SJSA1 (cell line): ENCODE results near the gene SLC22A12. TPM values are rescaled to one million over a fixed set of nuclear protein-coding genes. Genes with fewer than 3 reads are reported as not detected.

Source experiments
- DNase-seq, 2 experiments: peaks; one replicate each; pipeline ENCODE4 v3.0.0-alpha.2; 2015 to 2020; ENCODE audit warnings: low spot score in 2 of 2, low read depth in 1 of 2
- H3K27ac ChIP-seq: fragments of 250-450 bp; sonication (Bioruptor Pico); 2 replicates; pipeline ENCODE4 v1.5.1; 2020; ENCODE audit warnings: mild to moderate bottlenecking, moderate library complexity
- H3K27me3 ChIP-seq: fragments of 250-450 bp; sonication (Bioruptor Pico); replicated peaks from 2 replicates; pipeline ENCODE4 v1.5.1; 2020; ENCODE audit warnings: mild to moderate bottlenecking, moderate library complexity
- H3K36me3 ChIP-seq: fragments of 250-450 bp; sonication (Bioruptor Pico); 2 replicates; pipeline ENCODE4 v1.5.1; 2020; ENCODE audit warnings: mild to moderate bottlenecking
- H3K4me1 ChIP-seq: fragments of 250-450 bp; sonication (Bioruptor Pico); replicated peaks from 2 replicates; pipeline ENCODE4 v1.6.1; 2021; ENCODE audit warnings: mild to moderate bottlenecking
- H3K4me3 ChIP-seq: fragments of 250-450 bp; sonication (Bioruptor Pico); 2 replicates; pipeline ENCODE4 v1.5.1; 2020; ENCODE audit warnings: mild to moderate bottlenecking
- H3K9me3 ChIP-seq: fragments of 250-450 bp; sonication (Bioruptor Pico); replicated peaks from 2 replicates; pipeline ENCODE4 v1.5.1; 2020; ENCODE audit warnings: mild to moderate bottlenecking
- total RNA-seq: library from RNA; depleted of rRNA; stranded (reverse); fragments of >200 nt; shearing (Covaris generic); gene quantifications from 2 replicates; pipeline ENCODE4 v1.2.3, GENCODE V29; 2014

Gene SLC22A12
- total RNA-seq, 1 experiment from 2014 or later: not detected

DNA sequence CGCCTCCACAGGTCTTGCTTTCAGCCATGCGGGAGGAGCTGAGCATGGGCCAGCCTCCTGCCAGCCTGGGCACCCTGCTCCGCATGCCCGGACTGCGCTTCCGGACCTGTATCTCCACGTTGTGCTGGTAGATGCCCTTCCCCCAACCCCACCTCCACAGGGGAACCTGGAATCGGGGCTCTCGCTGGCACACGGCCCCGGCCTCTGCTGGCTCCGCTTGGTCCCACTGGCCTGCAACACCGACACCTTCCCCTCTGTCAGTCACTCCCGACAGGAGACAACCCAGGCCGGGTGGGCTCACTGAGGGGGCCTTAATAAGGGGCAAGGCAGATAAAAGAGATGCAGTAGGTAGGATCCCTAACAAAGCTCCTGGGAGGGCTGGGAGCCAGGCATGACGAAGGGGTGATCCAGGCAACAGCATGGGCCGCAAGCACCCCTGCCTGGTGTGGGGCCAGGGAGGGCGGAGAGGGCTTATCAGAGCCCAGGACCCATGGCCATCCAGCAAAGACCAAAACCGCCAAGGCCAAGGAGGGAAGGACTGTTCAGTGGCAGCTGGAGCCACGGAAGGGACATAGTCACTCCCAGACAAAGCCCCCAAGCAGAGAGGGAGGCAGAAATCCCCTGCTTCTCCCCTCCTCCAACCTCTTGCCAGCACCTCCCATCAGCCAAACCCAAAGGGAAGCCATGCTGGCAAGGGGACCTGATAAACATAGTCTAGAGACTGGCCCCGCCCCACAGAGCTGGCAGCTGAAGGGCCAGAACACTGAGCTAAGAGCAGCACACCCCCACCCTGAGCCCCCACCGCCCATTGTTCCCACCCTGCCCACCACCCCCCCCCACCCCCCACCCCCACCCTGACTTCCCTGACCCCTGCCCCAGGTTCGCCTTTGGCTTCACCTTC is 8.0 kb downstream of the SLC22A12 start:
- no peaks in the 10 kb centered on the region for H3K36me3 ChIP-seq
- peaks cover 16% of the 10 kb centered on the region for H3K9me3 ChIP-seq
- peaks cover 21% of the 10 kb centered on the region for H3K27me3 ChIP-seq
- no peak overlapping the region for H3K27ac ChIP-seq
- no peak for DNase-seq
- no peak overlapping the region for H3K4me3 ChIP-seq
- H3K4me1 ChIP-seq: no peaks in the 10 kb centered on the region

DNA sequence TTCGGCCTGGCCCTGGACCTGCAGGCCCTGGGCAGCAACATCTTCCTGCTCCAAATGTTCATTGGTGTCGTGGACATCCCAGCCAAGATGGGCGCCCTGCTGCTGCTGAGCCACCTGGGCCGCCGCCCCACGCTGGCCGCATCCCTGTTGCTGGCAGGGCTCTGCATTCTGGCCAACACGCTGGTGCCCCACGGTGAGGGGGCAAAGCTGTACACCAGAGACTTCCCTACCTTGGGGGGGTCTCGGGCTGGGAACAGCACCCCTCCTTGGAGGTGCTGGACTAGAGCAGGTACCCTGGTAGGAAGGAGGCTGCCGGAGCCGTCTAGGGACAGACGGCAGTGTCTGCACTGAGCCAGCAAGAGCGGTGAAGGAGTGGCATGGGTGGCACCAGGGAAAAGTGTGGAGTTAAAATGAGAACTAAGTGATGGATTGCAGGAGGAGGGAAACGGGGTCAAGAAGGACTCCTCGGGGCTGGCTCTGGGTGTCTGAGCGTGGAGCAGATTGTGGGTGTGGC is 8.7 kb downstream of the SLC22A12 start:
- no peak overlapping the region for H3K27ac ChIP-seq
- no peak overlapping the region for H3K4me3 ChIP-seq
- no peak for DNase-seq
- H3K4me1 ChIP-seq: no peaks in the 10 kb centered on the region
- H3K36me3 ChIP-seq: no peaks in the 10 kb centered on the region
- H3K9me3 ChIP-seq: peaks cover 12% of the 10 kb centered on the region
- H3K27me3 ChIP-seq: peaks cover 28% of the 10 kb centered on the region

- H3K27ac ChIP-seq: no peak overlapping the region
- H3K9me3 ChIP-seq: peaks cover 12% of the 10 kb centered on the region
- H3K4me1 ChIP-seq: no peaks in the 10 kb centered on the region
- peaks cover 35% of the 10 kb centered on the region for H3K27me3 ChIP-seq
- H3K36me3 ChIP-seq: no peaks in the 10 kb centered on the region
- no peak overlapping the region for H3K4me3 ChIP-seq
- DNase-seq: no peak
These were observed 9.4 kb downstream of the SLC22A12 start for GRCh38 chr11:64600281-64600992.

GRCh38 chr11:64601605-64602465 is 10.8 kb downstream of the SLC22A12 start:
- Histone ChIP-seq H3K9me3 (peaks cover 6% of the 10 kb centered on the region), H3K27me3 (peaks cover 44% of the 10 kb centered on the region), H3K27ac (no peak overlapping the region), H3K4me3 (no peak overlapping the region), H3K4me1 (no peaks in the 10 kb centered on the region), H3K36me3 (no peaks in the 10 kb centered on the region)
- DNase-seq: no peak

GRCh38 chr11:64602466-64603070 is 11.5 kb downstream of the SLC22A12 start:
- Histone ChIP-seq H3K27me3 (peaks cover 51% of the 10 kb centered on the region), H3K4me3 (no peak overlapping the region), H3K4me1 (no peaks in the 10 kb centered on the region), H3K27ac (no peak overlapping the region), H3K36me3 (no peaks in the 10 kb centered on the region), H3K9me3 (peaks cover 3% of the 10 kb centered on the region; the same call in 1 of the 2 replicates)
- no peak for DNase-seq

GRCh38 chr11:64603411-64604110 is 12.5 kb downstream of the SLC22A12 start:
- H3K27me3 ChIP-seq: peaks cover 60% of the 10 kb centered on the region
- H3K36me3 ChIP-seq: no peaks in the 10 kb centered on the region
- H3K4me1 ChIP-seq: no peaks in the 10 kb centered on the region
- H3K27ac ChIP-seq: no peak overlapping the region
- peaks cover 3% of the 10 kb centered on the region; the same call in 1 of the 2 replicates for H3K9me3 ChIP-seq
- no peak for DNase-seq
- H3K4me3 ChIP-seq: no peak overlapping the region

- H3K4me3 ChIP-seq: no peak overlapping the region
- no peaks in the 10 kb centered on the region for H3K36me3 ChIP-seq
- no peaks in the 10 kb centered on the region for H3K4me1 ChIP-seq
- no peak for DNase-seq
- no peak overlapping the region for H3K27ac ChIP-seq
- H3K9me3 ChIP-seq: peaks cover 3% of the 10 kb centered on the region; the same call in 1 of the 2 replicates
- peaks cover 66% of the 10 kb centered on the region for H3K27me3 ChIP-seq
These were observed 13.6 kb downstream of the SLC22A12 start for GRCh38 chr11:64604458-64605243.

GRCh38 chr11:64605244-64605560 is 14.2 kb downstream of the SLC22A12 start:
- Histone ChIP-seq H3K36me3 (no peaks in the 10 kb centered on the region), H3K27me3 (peaks cover 72% of the 10 kb centered on the region), H3K27ac (no peak overlapping the region), H3K4me3 (no peak overlapping the region), H3K9me3 (peaks cover 3% of the 10 kb centered on the region; the same call in 1 of the 2 replicates), H3K4me1 (no peaks in the 10 kb centered on the region)
- no peak for DNase-seq

DNA sequence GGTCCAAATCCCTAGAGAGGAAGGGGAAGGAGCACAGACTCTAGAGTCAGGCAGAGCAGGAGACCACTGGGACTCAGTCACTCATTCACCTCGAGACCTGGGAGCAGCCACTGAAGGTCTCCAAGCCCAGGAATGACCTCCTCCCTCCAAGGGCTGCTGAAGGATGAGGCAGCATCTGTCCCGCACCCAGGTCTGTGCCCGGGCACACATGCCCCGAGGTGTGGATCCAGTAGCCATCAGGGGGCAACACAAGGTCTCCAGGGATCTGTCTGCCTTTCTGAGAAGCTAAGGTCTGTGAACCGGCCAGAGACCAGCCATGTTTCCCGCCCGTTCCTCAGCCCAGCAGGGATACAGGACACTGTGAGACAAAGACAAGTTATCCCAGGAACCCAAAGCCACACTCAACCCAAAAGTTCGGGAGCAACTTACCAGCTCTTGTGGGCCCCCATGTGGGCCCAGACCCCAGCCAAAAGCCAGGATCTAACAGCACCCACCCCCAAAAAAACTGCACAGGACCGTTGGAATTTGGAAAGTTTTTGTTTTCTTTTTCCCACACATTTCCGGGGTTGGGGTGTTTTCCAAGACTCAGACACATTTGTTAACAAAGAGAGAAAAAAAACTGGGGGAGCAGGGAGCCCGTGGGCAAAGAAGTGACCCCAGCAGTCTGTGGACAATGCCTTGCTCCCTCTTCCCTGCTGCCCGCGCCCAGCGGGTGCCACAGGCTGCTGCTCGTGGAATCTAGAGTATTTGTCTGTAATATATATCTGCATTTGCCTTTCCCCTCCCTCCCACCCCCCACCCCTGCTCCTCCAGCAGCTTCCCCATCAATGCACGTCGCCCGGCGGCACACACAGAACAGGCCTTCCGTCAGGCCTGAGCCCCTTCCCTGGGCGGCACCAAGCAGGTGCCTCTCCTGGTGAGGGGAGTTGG is 14.9 kb downstream of the SLC22A12 start:
- no peaks in the 10 kb centered on the region for H3K36me3 ChIP-seq
- H3K27me3 ChIP-seq: peaks cover 72% of the 10 kb centered on the region
- DNase-seq: no peak
- H3K4me1 ChIP-seq: no peaks in the 10 kb centered on the region
- H3K27ac ChIP-seq: no peak overlapping the region
- H3K9me3 ChIP-seq: peaks cover 3% of the 10 kb centered on the region; the same call in 1 of the 2 replicates
- no peak overlapping the region for H3K4me3 ChIP-seq

DNA sequence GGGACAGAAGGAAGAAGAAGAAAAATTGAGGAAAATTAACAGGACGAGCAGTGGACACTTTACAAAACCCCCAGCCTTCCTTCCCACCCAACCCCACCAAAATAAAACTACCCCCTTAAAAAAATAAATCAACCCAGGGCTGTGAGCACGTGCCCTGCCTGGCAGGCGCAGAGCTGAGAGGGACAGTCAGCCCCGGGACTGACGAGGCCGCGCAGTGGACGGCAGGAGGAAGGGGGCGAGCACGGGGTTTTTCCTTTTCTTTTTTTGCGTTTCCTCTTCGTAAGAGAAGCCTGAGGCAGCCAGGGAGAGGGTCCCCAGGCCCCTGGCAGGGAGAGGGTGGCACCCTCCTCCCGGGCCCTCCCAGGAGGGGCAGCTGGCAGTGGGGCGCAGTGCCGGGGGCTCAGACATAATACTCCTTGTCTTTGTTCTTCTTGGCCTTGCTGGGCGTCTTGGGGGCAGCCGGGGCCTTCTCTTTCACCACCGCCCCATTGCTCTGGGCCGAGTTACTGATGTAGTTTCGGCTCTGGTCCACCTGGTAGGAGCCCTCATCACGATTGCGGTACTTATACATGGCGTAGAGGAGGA is 15.9 kb downstream of the SLC22A12 start:
- Histone ChIP-seq H3K9me3 (peaks cover 2% of the 10 kb centered on the region; the same call in 1 of the 2 replicates), H3K36me3 (no peaks in the 10 kb centered on the region), H3K27me3 (peaks cover 72% of the 10 kb centered on the region), H3K4me1 (no peaks in the 10 kb centered on the region), H3K27ac (no peak overlapping the region), H3K4me3 (no peak overlapping the region)
- no peak for DNase-seq

DNA sequence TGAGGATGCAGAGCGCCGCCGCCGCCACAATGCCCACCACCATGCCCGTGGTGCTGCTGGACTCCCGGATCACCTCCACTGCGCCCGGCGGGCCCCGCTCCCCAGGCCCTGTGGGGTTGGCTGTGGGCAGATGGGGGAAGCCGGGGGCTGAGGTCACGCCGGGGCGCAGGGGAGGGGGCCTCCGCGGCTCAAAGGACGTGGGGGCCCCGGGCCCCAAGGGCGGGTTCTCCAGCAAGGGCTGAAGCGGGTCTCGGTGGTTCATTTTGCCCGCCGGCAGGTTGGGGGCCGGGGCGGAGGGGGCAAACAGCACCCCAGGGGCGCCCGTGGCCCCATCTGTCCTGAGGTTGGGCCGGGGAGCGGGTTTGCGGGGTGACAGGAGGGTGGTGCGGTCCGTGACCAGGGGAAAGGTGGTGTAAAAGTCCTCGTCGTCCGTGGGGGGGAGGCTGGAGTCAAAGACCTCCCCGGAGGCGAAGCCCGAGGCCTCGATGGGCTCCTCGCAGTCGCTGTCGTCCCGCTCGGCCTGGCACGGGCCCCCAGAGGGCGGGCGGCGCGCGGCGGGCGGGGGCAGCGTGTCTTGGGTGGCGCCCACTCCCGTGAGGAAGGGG is 16.5 kb downstream of the SLC22A12 start:
- Histone ChIP-seq H3K9me3 (no peaks in the 10 kb centered on the region), H3K27ac (no peak overlapping the region), H3K36me3 (no peaks in the 10 kb centered on the region), H3K27me3 (peaks cover 75% of the 10 kb centered on the region), H3K4me1 (no peaks in the 10 kb centered on the region), H3K4me3 (no peak overlapping the region)
- no peak for DNase-seq
